HG03457 (cell line): ENCODE measurements around the gene OR51A2.
"Not testable (repeated sequence)": the region's sequence is repeated elsewhere in the genome, so short reads cannot be mapped to it uniquely, and the experiment has no call there.

Experiments
- ATAC-seq: cut with Tn5 transposase; IDR thresholded peaks from one replicate; pipeline ENCODE4 v1.9.1; 2021; ENCODE audit warnings: moderate number of reproducible peaks; ENCODE audit not compliant: unreplicated experiment

Gene OR51A2, protein sequence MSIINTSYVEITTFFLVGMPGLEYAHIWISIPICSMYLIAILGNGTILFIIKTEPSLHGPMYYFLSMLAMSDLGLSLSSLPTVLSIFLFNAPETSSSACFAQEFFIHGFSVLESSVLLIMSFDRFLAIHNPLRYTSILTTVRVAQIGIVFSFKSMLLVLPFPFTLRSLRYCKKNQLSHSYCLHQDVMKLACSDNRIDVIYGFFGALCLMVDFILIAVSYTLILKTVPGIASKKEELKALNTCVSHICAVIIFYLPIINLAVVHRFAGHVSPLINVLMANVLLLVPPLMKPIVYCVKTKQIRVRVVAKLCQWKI

GRCh38 chr11:4955613-4956012 lies at the start of gene OR51A2:
Gene OR51A2, minus strand, starts transcription at chr11:4955713. Its CDS starts 0 bp downstream, at chr11:4955713.
- not testable (repeated sequence) for ATAC-seq

DNA sequence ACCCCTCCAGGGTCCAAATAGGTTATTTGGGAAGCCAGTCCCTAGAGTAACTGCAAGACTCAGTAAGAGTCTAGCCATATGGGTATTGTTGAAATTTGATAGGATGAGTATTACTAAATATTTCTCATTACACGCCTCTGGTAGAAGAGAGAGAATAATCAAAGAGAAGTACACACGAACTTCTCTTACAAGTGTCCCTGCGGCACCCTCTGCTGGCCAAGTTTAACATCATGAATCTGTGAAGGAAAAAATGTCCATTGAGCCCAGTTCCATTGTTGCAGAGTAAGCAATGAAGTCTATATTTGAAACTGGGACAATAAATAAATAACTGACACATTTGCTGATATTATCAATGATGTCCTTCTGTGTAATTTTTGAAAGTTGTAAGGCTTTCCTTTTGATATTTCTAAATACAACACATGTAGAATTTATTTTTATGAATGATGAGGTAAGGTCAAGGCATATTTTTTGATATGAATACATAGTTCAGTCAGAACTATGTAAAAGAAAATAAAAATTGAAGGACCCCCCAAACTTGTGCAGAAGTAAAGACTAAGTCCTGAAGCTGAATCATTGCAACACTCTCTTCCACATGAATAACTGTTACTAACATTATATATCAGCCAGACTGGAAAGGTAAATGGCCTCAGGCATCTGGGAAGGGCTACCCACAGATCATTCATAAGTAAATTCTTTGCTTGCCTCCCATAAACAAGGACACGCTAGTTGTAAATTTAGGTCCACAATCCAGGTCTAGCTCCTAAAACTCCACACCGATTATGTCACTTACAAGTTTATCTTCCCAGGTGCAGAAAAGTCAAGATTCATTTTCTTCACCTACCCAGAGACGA lies 49.1 kb upstream of the OR51A2 start:
- no peak for ATAC-seq

DNA sequence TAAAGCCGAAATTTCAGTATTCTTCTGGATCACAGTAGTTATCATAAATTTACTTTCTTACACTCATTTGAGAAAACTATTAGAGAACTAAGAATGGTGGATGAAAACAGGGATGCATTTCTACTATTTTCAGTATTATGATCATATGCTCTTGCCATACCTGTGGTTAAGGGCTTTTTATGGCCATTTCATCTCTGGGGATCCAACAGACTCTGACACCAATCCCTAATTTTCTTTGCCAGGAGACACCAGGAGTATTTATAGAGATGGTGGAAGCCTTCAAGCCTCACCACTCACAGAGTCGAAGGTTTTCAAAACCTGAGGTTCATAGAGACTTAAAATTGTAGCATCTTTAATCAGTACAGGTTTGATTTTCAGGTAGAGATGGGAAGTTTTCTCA lies 39.0 kb upstream of the OR51A2 start, which contains the start of gene OR51L1:
OR51L1 (plus strand) TSS at position 301 of the 400 bp plus-strand sequence. CDS start 4,132 bp downstream, outside the sequence.
- no peak for ATAC-seq

DNA sequence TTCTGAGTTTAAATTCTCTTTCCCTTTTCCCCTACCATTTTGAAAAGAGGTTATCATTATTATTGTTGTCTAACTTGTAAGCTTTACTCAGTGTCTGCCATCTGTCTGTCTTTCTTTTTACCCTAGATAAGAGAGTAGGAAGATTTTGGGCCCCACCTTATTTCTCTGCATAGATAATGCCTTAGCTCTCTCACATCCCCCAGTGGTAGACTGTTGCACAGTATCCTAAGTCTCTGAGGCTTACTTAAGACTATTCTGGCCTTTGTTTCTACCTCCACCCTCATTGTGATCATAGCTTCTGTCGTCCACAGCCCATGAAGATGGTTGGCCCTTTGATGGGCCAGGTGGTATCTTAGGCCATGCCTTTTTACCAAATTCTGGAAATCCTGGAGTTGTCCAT lies 35.5 kb upstream of the OR51A2 start:
- no peak for ATAC-seq

GRCh38 chr11:4983841-4984240 lies 28.3 kb upstream of the OR51A2 start:
- no peak for ATAC-seq

DNA sequence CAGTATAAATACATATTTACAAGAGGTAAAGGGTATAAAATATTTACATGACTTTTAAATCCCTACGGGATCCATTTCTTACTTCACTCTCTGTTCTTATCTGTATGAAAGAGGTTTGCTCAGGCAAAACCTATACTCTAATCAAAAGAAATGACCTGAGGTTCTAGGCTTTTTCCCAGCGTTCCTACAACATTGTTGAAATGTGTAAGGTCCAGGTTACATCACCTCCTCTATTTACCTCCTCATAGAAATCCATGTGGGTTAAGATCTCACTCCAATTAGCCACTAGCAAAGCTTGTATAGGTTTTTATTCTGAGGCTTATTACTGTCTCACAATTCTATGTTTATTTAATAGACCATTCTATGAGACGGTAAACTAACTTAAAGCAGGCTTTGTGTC lies 27.2 kb upstream of the OR51A2 start:
- no peak for ATAC-seq

DNA sequence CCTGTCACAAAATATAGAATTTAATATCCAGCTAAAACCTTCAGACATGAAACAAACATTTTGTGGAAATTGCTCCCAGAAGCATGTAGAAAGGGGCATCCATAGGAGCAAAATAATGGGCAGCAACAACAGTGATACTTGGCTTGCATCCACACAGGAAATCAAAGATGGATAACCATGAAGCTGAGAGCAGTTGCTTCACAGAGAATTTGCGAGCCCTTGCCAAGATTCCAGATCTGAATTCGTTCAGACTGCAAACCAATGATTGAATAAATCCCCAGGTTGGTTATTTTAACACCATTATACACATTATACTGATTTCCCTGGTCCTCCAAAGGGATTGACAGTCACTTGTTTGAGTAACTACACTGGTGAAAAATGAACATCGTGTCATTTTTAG lies 23.5 kb upstream of the OR51A2 start:
- ATAC-seq: no peak

DNA sequence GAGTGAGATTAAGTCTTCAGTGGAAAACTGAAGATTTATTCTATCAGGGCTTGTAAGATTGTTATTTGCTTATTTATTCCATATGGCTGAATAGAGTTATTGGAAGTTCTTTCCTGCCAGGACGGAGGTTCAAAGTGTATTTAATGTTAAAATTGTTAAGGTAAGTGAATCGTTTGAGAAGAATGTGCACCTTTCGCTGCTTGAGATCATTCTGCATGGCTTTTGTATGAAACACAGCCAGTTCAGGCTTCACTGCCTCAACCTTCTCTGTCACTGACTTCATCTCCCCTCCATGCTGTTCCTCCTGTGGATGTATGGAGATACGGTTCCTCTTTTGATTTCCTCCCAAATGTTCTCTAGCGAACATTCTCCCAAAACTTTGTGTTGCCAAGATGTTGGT lies 19.9 kb upstream of the OR51A2 start:
- no peak for ATAC-seq

- ATAC-seq: no peak
Observed at GRCh38 chr11:4962816-4963215, 7.3 kb upstream of the OR51A2 start.

GRCh38 chr11:4960877-4961276 lies 5.4 kb upstream of the OR51A2 start:
- no peak for ATAC-seq

DNA sequence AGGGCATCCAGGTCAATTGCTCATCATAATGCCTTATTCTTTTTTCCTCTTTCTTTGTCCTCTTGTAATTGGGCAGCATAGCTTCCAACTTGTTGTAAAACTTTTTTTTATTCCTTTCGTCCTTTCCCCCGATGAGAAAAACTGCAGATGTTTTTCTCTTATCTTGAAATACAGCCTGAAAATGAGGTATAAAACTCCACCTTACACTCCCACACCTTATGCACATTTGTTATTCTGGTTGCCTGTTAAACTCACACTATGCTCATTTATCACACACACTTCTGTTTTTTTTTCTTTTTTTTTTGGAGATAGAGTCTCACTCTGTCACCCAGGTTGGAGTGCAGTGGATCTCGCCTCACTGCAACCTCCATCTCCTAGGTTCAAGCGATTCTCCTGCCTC lies 1.9 kb upstream of the OR51A2 start:
- ATAC-seq: no peak

GRCh38 chr11:4947505-4947904 lies 8.0 kb downstream of the OR51A2 start, which contains the start of gene OR51A4:
Gene OR51A4, minus strand, starts transcription at chr11:4947605. Its CDS starts 505 bp downstream, at chr11:4947100.
- no peak for ATAC-seq

DNA sequence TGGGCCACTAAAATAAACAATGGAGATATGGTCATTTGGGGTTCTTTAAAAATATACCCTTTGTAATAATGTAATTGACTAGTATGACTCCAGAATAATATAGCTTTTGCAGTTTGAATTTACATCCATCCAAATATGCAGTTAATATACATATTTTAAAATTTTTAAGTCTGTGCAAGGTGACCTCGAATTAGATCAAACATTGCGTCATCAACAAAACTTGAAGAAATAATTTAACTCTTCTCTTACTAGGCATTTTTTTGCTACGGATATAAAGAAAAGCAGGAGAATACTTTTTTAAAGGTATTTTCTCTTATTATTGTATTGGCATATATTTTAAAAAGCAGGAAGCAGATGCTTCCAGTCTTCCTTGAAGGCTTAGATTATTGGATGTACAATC lies 18.8 kb downstream of the OR51A2 start:
- ATAC-seq: no peak

- ATAC-seq: no peak
Observed at GRCh38 chr11:4932751-4933150, 22.8 kb downstream of the OR51A2 start.

DNA sequence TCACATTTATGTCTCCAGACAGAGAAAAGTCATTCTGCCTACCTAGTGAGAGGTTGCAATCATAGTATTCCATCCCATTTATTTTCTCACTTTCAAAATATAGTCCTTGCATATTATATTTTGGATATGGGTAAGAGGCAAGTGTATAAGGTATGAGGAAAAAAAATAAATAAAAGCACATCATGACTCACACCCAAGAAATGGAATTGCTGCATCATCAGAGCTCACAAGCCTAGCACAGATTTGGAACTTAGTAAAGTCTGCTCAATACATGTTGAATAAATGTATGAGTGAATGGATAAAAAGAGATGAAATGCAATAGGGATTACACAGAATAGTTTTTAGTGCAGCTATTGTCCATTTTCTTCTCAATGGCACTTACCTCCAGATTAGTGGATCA lies 28.9 kb downstream of the OR51A2 start:
- ATAC-seq: no peak

DNA sequence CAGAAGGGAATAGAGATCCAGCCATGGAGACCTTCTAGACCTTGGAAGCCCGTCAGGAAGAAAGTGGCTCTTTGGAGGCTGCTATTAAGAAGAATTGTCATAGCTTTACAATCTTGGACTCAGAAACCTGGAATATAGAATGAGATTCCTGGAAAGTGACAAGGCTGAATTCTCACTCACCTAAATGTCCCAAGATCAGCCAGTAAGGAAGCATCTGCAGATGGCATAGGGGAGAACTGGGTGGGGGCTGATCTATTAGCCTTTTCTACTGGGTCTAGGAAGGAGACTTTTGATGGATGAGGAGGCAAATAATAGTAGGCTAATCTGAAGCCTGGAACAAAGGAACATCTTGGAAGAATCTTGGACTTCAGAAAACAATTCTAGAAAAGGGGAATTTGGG lies 31.3 kb downstream of the OR51A2 start, which contains the start of gene OR51G1:
OR51G1 (minus strand) TSS at position 101 of the 400 bp plus-strand sequence; CDS start at position 101, 0 bp downstream.
- ATAC-seq: no peak

DNA sequence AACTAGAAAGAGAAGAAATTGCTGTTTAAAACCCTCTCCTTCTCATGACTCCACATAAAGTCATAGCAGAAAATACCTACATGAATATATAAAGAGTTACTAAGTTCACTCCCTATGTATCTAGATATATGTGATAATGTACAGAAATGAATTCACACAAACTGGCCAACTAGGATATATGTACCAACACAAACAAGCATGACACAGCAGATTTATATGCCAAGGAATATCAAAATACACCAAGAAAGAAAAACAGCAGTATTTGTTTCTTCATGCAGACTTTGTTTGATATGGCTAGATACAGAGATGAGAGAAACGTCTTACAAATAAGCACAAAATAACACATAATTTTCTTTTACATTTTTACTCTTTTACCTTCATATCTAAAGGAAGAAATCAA lies 33.2 kb downstream of the OR51A2 start:
- ATAC-seq: no peak

GRCh38 chr11:4921796-4922195 lies 33.7 kb downstream of the OR51A2 start:
- ATAC-seq: no peak

DNA sequence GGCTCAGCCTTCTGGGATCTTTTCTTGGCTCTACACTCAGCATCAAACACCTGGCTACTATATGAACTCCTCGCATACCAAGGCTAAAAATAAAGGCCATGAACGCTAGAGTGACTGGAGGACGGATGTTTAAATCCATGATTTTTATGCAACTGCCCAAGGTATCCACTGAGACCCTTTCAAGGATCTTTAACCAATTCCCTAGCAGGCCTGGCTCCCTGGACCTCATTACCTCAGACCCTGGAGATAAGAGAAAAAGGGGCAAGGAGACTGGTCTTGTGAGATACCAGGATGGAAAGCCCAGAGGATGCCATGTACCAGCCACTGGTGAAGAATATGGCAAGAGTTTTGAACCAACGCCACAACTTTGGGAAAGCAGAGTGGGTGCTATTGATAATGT lies 36.3 kb downstream of the OR51A2 start, which contains the start of gene OR51G2:
OR51G2 (minus strand) TSS at position 101 of the 400 bp plus-strand sequence. CDS start 3,687 bp downstream, outside the sequence.
- ATAC-seq: no peak

- ATAC-seq: no peak
Observed at GRCh38 chr11:4916581-4916980, 38.9 kb downstream of the OR51A2 start.
